ENCODE measurements around the gene ITGB1.
"Not testable (repeated sequence)": the region's sequence is repeated elsewhere in the genome, so short reads cannot be mapped to it uniquely, and the experiment has no call there.

The ITGB1 gene

GRCh38 chr10:32937911-32938424, 20.1 kb downstream of the ITGB1 start:
- no peak for DNase-seq (ENCODE audit: low read depth)

GRCh38 chr10:32932225-32932729, 25.8 kb downstream of the ITGB1 start:
- no peak for DNase-seq (ENCODE audit: low read depth)

GRCh38 chr10:32931593-32931992, 26.4 kb downstream of the ITGB1 start:
- no peak for DNase-seq (ENCODE audit: low read depth)

- no peak for DNase-seq (ENCODE audit: low read depth)
Observed at GRCh38 chr10:32930036-32930435, 28.0 kb downstream of the ITGB1 start.

GRCh38 chr10:32929634-32930033, 28.4 kb downstream of the ITGB1 start:
- DNase-seq (ENCODE audit: low read depth) = no peak

- DNase-seq (ENCODE audit: low read depth) = no peak
Observed at GRCh38 chr10:32927750-32928149, 30.3 kb downstream of the ITGB1 start.

GRCh38 chr10:32923849-32924248, 34.2 kb downstream of the ITGB1 start:
- DNase-seq (ENCODE audit: low read depth) = no peak

- no peak for DNase-seq (ENCODE audit: low read depth)
Observed at GRCh38 chr10:32923134-32923533, 34.9 kb downstream of the ITGB1 start.

- DNase-seq (ENCODE audit: low read depth) = no peak
Observed at GRCh38 chr10:32922170-32922569, 35.9 kb downstream of the ITGB1 start.

GRCh38 chr10:32917817-32918216, 40.2 kb downstream of the ITGB1 start:
- not testable (repeated sequence) for DNase-seq (ENCODE audit: low read depth)

- DNase-seq (ENCODE audit: low read depth) = no peak
Observed at GRCh38 chr10:32911285-32912016, 46.6 kb downstream of the ITGB1 start.

GRCh38 chr10:32909970-32910369, 48.1 kb downstream of the ITGB1 start:
- DNase-seq (ENCODE audit: low read depth) = not testable (repeated sequence)

GRCh38 chr10:32909456-32909855, 48.6 kb downstream of the ITGB1 start:
- no peak for DNase-seq (ENCODE audit: low read depth)

GRCh38 chr10:32906595-32906994, 51.4 kb downstream of the ITGB1 start:
- no peak for DNase-seq (ENCODE audit: low read depth)

- DNase-seq (ENCODE audit: low read depth) = no peak
Observed at GRCh38 chr10:32905466-32905865, 52.6 kb downstream of the ITGB1 start.

GRCh38 chr10:32901815-32902214, 56.2 kb downstream of the ITGB1 start:
- no peak for DNase-seq (ENCODE audit: low read depth)

- DNase-seq (ENCODE audit: low read depth) = not testable (repeated sequence)
Observed at GRCh38 chr10:32895200-32895968, 62.6 kb downstream of the ITGB1 start.

GRCh38 chr10:32893916-32894664, 63.9 kb downstream of the ITGB1 start:
- no peak for DNase-seq (ENCODE audit: low read depth)

GRCh38 chr10:32893434-32893833, 64.6 kb downstream of the ITGB1 start:
- no peak for DNase-seq (ENCODE audit: low read depth)

- no peak for DNase-seq (ENCODE audit: low read depth)
Observed at GRCh38 chr10:32891261-32891660, 66.8 kb downstream of the ITGB1 start.

- no peak for DNase-seq (ENCODE audit: low read depth)
Observed at GRCh38 chr10:32890444-32890843, 67.6 kb downstream of the ITGB1 start.

- no peak for DNase-seq (ENCODE audit: low read depth)
Observed at GRCh38 chr10:32889631-32890212, 68.3 kb downstream of the ITGB1 start.
